Daoy (cell line): ENCODE data around the gene NAALADL2. TPM values are rescaled to one million over a fixed set of nuclear protein-coding genes. Genes with fewer than 3 reads are reported as not detected.
A peak's percentile ranks its signal among the peaks of the same experiment; 100 is the strongest.
"Not testable (repeated sequence)": the region's sequence is repeated elsewhere in the genome, so short reads cannot be mapped to it uniquely, and the experiment has no call there.

ENCODE experiments used
- DNase-seq: peaks from one replicate; pipeline ENCODE4 v3.0.0-alpha.2; 2015; ENCODE audit warnings: low read depth
- total RNA-seq: library from RNA; depleted of rRNA; stranded (reverse); fragments of >200 nt; shearing (Covaris generic); gene quantifications from 2 replicates; pipeline ENCODE4 v1.2.3, GENCODE V29; 2014

NAALADL2 gene
- total RNA-seq, 1 experiment from 2014 or later: 1.5 TPM

DNA sequence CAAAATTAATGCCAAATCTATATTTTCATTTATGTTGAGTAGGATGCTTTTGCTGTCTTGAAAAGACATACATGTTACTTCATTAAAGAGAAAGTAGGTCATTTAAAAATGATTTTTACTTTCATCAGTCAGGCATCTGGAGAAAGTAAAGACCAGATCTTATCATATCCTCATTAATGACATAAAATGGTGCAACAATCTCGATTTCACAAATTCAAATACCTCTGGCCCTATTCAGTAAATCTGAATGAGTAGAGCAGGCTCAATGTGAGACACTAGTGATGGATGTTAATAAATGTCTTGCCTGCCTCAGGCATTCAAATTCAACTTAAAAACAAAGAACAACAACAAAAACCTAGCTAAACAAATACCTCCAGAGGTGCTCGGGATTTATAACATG, 714.1 kb downstream of the NAALADL2 start:
- DNase-seq: no peak

DNA sequence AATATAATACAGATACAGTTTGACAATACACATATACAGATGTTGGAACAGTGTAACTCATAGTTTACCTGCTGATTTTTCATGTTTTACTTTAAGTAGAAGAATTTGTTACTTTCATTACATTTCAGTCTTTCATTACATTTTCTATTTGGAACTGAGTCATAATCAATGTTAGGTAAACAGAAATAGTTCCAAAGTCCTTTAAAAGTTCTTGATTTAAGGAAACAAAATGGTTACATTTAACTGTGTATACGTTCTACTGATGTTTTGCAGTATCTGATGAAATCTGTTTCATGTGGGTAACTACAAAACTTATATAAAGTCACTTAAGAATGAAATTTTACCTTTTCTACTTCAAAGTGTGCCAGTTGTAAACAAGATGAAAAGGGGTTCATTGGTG, 721.2 kb downstream of the NAALADL2 start:
- no peak for DNase-seq

DNA sequence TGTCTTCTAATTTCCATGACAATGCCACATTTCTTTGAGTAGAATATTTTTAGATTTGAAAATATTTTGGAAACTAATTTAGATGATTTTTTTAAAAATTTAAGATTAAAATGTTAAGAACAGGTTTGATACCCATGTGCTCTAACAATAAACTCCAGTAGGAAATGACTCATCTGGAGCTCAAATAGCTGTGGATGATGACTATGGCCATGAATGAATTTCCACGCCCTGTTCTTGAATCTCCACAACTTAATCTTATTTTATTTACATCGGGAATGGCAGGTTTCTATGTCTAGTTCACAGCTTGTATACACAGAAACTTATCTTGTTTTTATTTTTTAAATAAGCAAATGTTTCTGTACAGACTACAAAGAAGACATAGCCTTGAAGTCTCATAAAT, 726.8 kb downstream of the NAALADL2 start:
- peak; percentile 56 for DNase-seq

DNA sequence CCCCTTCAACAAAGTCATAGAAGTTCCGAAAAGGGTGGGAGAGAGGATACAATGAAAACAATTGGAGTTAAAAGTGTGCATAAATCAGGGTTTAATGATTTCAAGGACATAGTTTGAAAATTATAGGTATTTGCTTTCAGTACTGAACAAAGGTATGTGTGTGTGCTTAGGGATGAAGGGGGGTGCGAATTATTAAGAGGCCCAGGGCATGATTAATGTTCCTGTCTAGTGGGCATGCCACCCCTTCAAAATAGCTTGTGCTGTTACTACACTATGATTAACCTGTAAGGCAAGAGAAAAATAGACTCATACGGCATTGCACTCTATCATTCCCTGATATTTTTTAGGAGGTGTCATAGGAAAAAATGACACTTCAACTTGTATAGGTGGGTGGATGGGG, 731.6 kb downstream of the NAALADL2 start:
- DNase-seq: no peak

DNA sequence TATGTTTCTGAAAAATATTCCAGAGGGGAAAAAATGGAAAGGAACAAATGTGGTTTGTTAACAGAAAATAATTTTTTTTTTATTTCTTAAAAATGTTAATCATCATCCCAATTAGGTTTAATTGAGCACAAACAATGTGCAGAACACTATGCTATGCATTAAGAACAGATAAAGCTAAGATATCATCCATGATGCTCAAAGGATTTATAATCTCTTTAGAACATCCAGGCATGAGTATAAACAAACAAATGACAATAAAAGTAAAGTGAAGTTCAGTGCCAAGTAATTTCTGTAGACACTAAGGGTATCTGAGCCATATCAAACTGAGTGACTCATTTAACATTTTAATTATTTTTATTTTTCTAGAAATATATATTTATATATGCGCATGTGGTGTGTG, 732.2 kb downstream of the NAALADL2 start:
- no peak for DNase-seq

- DNase-seq: no peak
These were observed 734.2 kb downstream of the NAALADL2 start for GRCh38 chr3:175593331-175593730.

- DNase-seq: no peak
These were observed 739.6 kb downstream of the NAALADL2 start for GRCh38 chr3:175598740-175599139.

- no peak for DNase-seq
These were observed 742.4 kb downstream of the NAALADL2 start for GRCh38 chr3:175601521-175601920.

DNA sequence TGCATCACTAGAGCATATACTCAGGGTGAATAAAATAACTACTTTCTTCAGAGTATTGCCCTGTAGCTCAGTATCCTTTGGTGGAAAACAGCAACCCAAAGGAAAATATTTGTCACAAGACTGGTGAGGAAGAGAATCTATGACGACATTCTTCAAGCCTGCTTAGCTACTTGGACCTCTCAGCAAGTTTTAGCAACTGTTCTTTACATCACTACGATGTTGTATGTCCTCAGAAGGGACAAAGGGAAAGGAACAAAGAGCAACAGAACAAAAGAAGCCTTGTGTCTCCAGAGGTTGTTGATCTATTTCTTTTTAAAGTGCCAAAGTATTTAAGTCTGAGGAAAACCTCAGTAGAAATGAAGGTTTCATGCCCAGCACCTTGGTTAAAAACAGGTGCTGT, 746.7 kb downstream of the NAALADL2 start:
- DNase-seq: no peak

GRCh38 chr3:175606650-175607318, 747.6 kb downstream of the NAALADL2 start:
- DNase-seq: no peak

DNA sequence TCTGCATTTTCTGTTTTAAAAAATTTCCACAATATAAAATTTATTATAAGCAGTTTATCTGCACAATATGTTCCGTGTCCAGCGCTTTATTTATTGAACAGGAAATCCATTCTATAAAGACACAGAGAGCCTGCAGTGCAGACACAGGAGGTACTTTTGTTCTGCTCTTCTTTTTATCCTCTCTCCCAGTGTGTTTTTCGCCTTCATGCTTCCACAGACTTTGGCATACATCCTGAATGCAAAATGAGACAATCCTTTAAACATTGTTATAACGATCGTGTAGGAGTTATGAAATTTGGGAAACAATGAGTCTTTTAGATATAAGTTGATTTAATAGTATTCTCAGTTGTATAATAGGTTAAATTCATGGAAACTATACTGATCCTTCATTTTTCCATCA, 749.2 kb downstream of the NAALADL2 start:
- DNase-seq: no peak

- no peak for DNase-seq
These were observed 749.8 kb downstream of the NAALADL2 start for GRCh38 chr3:175608911-175609310.

- DNase-seq: no peak
These were observed 753.5 kb downstream of the NAALADL2 start for GRCh38 chr3:175612487-175613196.

- DNase-seq: not testable (repeated sequence)
These were observed 755.0 kb downstream of the NAALADL2 start for GRCh38 chr3:175614107-175614506.

DNA sequence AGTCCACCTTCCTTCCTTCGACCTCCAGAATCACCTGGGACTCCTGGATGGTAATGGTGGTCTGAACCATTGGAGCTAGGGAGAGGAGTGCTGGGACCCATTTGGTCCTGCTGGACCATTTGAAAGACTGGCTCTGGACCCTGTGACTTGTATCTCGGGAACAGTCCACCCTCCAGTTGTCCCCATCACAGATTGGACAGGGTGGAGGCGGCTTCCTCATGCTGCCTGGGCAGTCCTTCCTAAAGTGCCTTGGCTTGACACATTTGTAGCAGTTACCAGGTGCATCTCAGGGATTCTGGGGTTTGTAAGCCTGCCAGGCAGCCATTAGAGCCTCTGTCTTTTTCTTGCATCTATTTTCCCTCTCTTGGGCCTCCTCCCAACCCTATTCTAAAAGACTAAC, 758.1 kb downstream of the NAALADL2 start:
- no peak for DNase-seq

DNA sequence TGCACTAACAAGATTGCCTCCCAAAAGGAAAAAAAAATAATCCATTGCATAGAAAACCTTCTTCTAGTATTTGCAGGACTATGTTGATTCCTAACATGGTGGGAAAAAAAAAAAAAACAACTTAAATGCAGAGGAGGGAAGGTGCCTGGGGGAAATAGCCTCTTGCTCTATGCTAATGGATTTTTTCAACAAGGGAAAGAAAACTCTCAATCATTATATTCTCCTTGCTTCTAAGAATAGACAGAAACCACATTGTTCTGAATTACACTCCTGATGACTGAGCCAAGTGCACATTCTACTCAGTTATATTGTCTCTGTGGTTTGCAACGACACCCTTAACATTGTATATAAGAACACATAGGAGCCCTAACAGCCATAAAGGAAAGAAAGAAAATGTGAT, 760.2 kb downstream of the NAALADL2 start:
- DNase-seq: no peak

GRCh38 chr3:175620093-175620492, 761.0 kb downstream of the NAALADL2 start:
- DNase-seq: no peak

DNA sequence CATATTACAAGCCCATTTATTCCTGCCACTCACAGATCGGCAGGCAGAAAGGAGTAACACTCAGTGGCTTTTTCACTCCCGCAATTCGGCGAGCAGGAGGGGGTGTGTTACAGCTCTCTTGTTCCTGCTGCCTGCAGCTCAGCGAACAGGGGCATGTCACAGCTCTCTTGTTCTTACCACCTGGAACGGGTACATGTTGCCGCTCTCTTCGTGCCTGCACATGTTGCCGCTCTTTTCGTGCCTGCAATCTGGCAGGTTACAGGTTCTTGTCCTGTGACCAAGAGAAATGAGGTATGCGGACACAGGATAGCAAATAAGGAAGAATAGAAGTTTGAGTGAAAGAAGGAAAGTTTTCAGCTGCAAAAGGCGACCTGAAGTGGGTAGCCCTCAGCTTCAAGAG, 761.4 kb downstream of the NAALADL2 start:
- DNase-seq: no peak

- no peak for DNase-seq
These were observed 781.8 kb downstream of the NAALADL2 start for GRCh38 chr3:175640958-175641357.

- DNase-seq: no peak
These were observed 787.7 kb downstream of the NAALADL2 start for GRCh38 chr3:175646865-175647264.

DNA sequence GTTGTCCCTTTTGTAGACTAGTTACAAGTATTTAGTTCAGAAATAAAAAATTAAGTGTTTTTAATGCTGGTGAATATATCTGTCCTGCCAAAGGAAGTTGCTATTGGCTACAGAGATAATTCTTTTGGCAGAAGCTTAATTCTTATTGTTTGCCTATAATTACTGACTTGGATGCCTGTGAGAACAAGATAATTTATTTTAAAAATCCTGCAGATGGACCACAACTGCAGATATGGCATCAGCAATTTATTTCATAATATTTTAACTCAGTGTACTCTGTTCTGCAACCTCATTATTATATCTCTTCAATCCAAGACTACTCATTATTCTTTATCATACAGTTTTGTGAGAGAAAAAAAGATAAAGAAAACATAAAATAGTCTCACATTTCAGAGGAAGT, 789.8 kb downstream of the NAALADL2 start:
- DNase-seq: no peak

DNA sequence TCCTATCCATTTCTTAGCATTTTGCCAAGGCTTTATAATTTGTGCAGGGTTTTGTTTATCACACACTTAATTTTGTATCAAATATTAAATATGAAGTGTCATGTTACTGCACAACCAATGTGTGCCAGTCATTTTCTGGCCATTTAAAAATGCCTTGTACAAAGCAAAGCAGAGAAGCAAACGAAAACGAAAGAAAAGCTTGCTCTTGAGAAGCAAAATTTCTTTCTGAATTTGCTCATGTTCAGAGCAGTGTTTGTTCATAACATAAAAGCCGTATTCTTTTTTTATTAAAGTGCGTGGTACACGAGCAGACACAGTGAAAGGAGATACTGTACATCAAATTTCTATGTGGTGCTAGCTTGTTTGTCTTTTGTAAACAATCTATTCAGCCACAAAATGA, 792.6 kb downstream of the NAALADL2 start:
- DNase-seq: no peak

- no peak for DNase-seq
These were observed 796.2 kb downstream of the NAALADL2 start for GRCh38 chr3:175655351-175655750.

DNA sequence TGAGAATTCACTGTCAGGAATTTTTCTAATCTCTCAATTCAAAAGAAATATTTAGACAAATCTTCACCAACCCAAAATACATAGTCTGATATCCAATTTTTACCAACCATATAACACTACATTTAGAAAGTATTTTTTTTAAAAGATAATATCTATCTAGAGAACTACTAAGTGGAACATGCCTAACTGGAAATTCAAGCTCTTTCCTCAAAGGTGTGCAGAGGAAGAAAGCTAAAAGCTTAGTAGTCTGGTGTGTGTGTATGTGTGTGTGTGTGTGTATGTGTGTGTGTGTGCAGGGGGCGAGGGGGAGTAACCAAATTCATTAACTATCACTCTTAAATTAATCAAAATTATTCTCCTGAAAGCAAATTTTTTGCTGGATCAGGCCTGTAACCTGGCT, 797.3 kb downstream of the NAALADL2 start:
- no peak for DNase-seq
